Stimulated activated effector memory CD8-positive, alpha-beta T cell treated with anti-CD3 and anti-CD28 coated beads, Interleukin-12 subunit alpha, Interleukin-12 subunit beta, amount 100 ng/mL, for 72 hours (primary cell): Measurements from ENCODE around the gene HOXC4.

Source experiments
- ATAC-seq: fragments of 150-1000 bp; cut with Tn5 transposase; 2 replicates; pipeline ENCODE4 v1.10.0; 2021
- DNase-seq, 2 donors: peaks; one replicate each; pipeline ENCODE4 v3.0.0; 2021 to 2022; ENCODE audit warnings: low spot score in 2 of 2
- H3K27ac Mint-ChIP-seq: one replicate; pipeline ENCODE4 v1.8.0; 2022; ENCODE audit warnings: mild to moderate bottlenecking, mixed read lengths
- H3K36me3 Mint-ChIP-seq: one replicate; pipeline ENCODE4 v1.8.0; 2022; ENCODE audit warnings: mild to moderate bottlenecking, mixed read lengths
- H3K4me1 Mint-ChIP-seq: one replicate; pipeline ENCODE4 v1.8.0; 2022; ENCODE audit warnings: mixed read lengths
- H3K4me3 Mint-ChIP-seq: one replicate; pipeline ENCODE4 v1.8.0; 2022; ENCODE audit warnings: mild to moderate bottlenecking, mixed read lengths
- H3K9me3 Mint-ChIP-seq: one replicate; pipeline ENCODE4 v1.8.0; 2022; ENCODE audit warnings: mixed read lengths

The HOXC4 gene

GRCh38 chr12:54053751-54054741 is at the start of gene HOXC4:
Gene HOXC4, plus strand, starts transcription at chr12:54053835. Its CDS starts 88 bp downstream, at chr12:54053923.
- DNase-seq: no peak

DNA sequence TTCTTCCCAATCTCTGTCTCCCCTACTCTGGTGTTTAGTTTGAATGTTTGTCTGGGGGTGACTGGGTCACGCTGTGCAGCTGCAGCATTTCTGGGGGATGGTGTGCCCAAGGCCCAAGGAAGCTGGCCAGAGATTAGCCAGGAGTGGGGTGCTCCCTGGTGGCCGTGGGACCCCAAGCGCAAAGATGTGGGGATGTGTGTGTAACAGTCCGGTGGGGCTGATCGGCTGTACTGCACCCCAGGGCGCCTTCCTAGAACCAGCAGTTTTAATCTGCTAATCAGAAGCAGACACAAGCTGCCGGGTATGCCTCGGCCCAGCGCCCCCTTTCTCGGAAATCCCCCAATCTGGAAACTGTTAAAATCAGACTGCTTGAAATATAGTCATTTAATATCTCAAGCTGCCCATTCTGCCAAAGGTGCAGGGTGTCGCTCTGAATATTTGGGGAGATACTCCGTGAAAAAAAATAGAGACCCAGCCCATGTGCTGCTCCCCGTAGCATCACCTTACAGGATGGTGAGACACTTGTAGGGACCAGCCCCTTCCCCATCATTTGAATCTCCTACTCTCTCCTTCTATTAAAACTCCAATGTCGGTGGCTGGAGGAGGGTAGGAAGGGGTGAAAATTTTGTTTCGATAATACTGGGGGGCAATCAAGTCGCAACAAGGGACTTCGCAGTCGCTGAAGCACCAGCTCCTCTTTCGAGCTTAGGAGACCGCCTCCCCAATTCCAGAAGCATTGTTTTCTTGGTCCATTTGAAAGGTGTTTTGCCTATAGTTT is 49.4 kb upstream of the HOXC4 start:
- Mint-ChIP-seq H3K27ac (no peak overlapping the region), H3K36me3 (no peaks in the 10 kb centered on the region), H3K4me3 (no peak overlapping the region), H3K4me1 (peaks cover 34% of the 10 kb centered on the region), H3K9me3 (no peaks in the 10 kb centered on the region)
- ATAC-seq: no peak
- DNase-seq: no peak

More at GRCh38 chr12:54053751-54054741, at the start of gene HOXC4:
- H3K9me3 Mint-ChIP-seq: no peaks in the 10 kb centered on the region
- ATAC-seq: peak; percentile 80
- H3K4me1 Mint-ChIP-seq: peaks cover 35% of the 10 kb centered on the region
- H3K4me3 Mint-ChIP-seq: peak within 1 kb of the TSS; percentile 72
- no peaks in the 10 kb centered on the region for H3K36me3 Mint-ChIP-seq
- H3K27ac Mint-ChIP-seq: peak within 1 kb of the TSS; percentile 86

GRCh38 chr12:54004841-54005530 is 48.6 kb upstream of the HOXC4 start:
- H3K4me1 Mint-ChIP-seq: peaks cover 35% of the 10 kb centered on the region
- H3K4me3 Mint-ChIP-seq: no peak overlapping the region
- H3K9me3 Mint-ChIP-seq: no peaks in the 10 kb centered on the region
- DNase-seq (no peak), ATAC-seq (no peak)
- H3K27ac Mint-ChIP-seq: no peak overlapping the region
- no peaks in the 10 kb centered on the region for H3K36me3 Mint-ChIP-seq

- Mint-ChIP-seq H3K9me3 (no peaks in the 10 kb centered on the region), H3K4me3 (peak overlapping the region; percentile 75), H3K36me3 (no peaks in the 10 kb centered on the region), H3K4me1 (peaks cover 33% of the 10 kb centered on the region), H3K27ac (no peak overlapping the region)
- DNase-seq (no peak), ATAC-seq (no peak)
These were observed 48.1 kb upstream of the HOXC4 start for GRCh38 chr12:54005531-54005852.

DNA sequence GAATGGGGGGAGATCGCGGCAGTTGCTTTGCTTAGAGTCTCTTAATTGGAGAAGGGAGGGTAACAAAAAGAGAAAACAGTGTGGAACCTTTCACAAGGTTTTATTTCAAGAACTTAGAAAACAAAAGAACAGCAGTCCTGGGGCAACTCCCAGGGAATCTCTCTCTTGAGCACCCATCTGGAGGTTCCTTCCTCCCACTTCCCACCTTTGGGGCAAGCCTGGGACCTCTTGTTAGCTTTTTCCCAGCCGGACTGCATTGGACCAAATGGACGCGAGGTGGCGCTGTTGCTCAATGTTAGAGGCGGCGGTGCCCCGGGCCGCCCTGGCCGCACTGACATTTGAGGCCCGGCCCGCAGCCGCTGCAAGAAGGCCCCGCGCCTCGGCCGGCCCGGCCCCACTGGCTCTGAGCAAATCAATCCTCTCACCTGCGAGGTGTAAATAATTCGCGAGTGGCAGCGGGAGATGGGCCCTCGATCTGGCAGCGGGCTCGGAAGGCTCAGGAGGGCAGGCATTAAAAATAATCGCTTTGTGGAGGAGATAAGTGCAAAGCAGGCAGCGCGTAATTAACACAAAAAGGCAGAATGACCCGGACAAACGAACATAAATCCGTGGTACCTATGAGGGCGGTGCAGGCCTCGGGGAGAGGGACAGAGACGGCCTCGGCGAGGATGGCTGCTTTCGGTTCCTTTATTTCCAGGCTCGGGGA is 47.6 kb upstream of the HOXC4 start:
- peak; percentile 81 for ATAC-seq
- Mint-ChIP-seq H3K4me3 (peak overlapping the region; percentile 75), H3K9me3 (no peaks in the 10 kb centered on the region), H3K27ac (no peak overlapping the region), H3K36me3 (no peaks in the 10 kb centered on the region), H3K4me1 (peaks cover 35% of the 10 kb centered on the region)
- peak; percentile 86 to 94 for DNase-seq

DNA sequence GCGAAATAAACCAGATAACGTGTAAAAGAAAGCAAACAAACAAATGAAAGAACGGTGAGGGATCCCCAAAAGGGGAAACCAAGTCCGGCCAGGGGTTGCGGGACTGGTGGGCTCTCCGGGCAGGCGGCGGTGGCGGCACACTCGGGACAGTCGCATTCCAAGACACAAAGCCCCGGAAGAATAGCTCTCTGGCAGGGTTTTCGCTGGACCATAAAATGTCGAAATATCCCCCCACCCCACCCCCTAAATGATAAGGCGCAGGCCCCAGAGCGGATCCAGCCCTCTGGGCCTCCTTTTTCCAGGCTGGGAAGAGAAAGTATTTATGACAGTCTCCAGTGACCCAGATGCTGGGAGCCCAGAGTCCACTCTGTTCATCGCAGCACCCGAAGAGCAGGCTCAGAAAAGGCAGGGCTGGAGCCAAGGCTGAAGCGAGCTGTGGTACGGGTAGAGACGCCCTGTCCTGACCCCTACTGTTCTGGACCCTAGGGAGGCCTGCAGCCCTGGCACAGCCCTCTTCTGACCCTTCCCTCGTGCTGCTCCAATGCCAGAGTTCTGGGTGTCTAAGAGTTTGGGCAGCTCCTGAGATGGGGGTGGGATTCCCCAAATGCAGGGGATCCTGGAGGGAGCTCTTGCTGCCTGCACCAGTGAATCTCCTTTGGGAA is 46.9 kb upstream of the HOXC4 start:
- peaks cover 42% of the 10 kb centered on the region for H3K4me1 Mint-ChIP-seq
- H3K4me3 Mint-ChIP-seq: peak overlapping the region; percentile 75
- H3K9me3 Mint-ChIP-seq: no peaks in the 10 kb centered on the region
- no peak for DNase-seq
- no peaks in the 10 kb centered on the region for H3K36me3 Mint-ChIP-seq
- H3K27ac Mint-ChIP-seq: no peak overlapping the region
- no peak for ATAC-seq

DNA sequence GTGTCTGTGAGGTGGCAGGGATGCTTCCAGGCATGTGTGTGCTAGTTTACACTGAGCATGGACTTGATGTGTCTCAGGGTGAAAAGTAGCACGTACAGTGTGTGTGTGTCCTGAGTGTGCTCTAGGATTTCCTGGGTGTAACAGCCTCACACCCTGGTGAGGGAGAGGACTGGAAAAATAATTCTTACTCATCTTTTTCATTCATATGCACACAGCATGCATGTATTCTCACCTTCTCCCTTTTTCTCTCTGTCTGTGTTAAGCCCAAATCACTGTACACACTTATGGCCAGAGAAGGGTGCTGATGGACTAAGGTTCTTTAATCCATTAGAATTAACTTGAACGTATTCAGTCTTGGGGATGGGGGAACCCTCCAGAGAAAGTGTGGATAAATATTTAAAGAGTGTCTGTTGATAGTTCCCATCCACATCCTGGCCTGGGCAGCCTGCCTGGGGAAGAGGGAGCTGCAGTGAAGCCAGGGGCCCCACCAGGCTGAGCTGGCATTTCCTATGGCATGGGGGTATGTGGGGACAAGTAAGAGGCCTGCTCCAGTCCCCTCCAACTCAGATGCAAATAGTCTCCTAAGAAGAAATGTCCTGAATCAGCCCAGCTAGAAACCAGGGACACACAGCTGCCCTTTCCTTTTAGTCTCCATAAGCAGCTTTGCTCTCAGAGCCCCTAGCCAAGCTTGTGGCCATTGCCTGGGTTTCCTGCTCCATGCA is 45.9 kb upstream of the HOXC4 start:
- no peak overlapping the region for H3K27ac Mint-ChIP-seq
- ATAC-seq (no peak), DNase-seq (no peak)
- peaks cover 39% of the 10 kb centered on the region for H3K4me1 Mint-ChIP-seq
- H3K9me3 Mint-ChIP-seq: no peaks in the 10 kb centered on the region
- no peaks in the 10 kb centered on the region for H3K36me3 Mint-ChIP-seq
- H3K4me3 Mint-ChIP-seq: no peak overlapping the region

DNA sequence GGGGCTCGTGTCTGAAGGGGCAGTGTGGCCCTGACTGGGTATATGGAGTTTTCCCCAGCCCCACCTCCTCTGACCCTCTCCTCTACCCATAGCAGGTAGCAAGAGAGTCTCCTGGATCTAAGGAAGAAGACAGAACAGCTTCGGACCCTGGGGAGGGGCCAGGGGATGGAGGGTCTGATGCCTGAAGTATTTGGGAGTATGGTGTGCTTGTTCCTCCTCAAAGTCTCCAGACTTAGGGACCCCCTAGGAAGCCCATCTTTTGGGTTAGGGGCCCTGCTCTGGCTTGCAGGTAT is 45.4 kb upstream of the HOXC4 start:
- no peak for ATAC-seq
- Mint-ChIP-seq H3K27ac (no peak overlapping the region), H3K4me3 (no peak overlapping the region), H3K36me3 (no peaks in the 10 kb centered on the region), H3K4me1 (peaks cover 37% of the 10 kb centered on the region), H3K9me3 (no peaks in the 10 kb centered on the region)
- DNase-seq: no peak

DNA sequence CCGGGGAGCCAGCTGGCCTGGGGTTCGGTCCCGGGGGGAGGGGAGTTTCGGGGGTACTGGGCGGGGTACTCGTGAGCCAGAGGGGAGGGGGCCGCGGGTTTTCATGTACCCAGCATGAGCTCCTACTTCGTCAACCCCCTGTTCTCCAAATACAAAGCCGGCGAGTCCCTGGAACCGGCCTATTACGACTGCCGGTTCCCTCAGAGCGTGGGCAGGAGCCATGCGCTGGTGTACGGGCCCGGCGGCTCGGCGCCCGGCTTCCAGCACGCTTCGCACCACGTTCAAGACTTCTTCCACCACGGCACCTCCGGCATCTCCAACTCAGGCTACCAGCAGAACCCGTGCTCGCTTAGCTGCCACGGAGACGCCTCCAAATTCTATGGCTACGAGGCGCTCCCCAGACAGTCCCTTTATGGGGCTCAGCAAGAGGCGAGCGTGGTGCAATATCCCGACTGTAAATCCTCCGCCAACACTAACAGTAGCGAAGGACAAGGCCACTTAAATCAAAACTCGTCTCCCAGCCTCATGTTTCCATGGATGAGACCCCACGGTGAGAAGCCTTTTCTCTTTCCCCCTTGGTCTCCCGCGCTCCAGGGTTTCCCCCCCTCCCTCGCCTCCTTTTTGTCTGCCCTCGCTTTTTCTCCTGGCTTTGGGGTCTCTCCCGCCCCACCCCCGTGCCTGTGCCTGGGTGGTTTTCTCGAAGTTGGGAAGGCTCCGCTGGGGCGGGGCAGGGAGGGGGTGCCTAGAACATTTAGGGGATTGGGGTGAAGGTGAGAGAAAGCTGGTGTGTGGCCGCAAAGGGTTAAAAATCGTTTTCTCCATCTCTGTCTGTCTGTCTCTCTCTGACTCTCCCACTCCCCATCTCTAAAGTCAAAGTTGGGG is 44.2 kb upstream of the HOXC4 start:
- peaks cover 43% of the 10 kb centered on the region for H3K4me1 Mint-ChIP-seq
- H3K4me3 Mint-ChIP-seq: peak overlapping the region; percentile 67
- no peak overlapping the region for H3K27ac Mint-ChIP-seq
- H3K9me3 Mint-ChIP-seq: no peaks in the 10 kb centered on the region
- peaks cover 6% of the 10 kb centered on the region for H3K36me3 Mint-ChIP-seq
- DNase-seq (no peak), ATAC-seq (peak; percentile 53)

DNA sequence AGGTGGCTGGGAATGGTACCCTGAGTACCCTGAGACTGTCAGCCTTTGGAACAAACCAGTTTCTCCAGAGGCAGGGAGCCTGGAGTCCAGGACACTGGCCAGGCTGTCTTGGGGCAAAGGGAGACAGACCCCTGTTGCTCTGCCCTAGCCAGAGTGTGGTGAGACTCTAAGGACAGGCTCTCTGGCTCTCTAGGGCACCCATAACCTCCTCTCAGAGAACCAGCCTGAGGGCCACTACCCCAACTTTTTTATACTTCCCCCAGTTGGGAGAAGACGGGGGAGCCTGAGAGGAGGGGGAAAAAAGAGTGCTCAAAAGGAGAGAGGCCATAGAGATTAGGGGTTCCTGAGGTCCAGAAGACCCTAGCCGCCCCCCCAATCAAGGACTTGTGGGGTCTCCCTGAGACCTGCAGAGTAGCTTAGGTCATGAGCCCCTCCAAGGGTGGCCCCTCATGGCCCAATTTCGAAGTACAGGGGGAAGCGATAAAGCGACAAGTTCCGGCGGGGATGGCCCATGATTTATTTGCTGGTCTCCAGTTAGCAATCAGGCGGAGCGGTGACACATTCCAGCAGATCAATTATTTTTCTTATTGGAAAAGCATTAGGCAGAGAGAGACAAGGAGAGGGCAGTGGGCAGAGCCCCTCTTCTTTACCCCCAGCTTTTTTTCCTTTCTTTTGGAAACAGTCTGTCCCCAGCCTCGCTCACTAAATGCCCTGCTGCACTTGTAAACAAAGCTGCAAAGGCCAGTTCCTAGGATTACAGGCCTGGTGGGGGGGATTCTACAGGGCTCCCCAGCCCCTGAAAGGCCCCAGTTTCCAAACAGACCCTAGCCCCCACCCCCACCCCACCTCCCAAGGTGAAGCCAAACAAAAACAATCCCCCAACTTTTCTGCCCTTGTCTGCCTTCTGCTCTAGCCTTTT is 43.3 kb upstream of the HOXC4 start:
- H3K4me3 Mint-ChIP-seq: peak overlapping the region; percentile 67
- peaks cover 6% of the 10 kb centered on the region for H3K36me3 Mint-ChIP-seq
- DNase-seq: no peak
- ATAC-seq: no peak
- no peak overlapping the region for H3K27ac Mint-ChIP-seq
- H3K4me1 Mint-ChIP-seq: peaks cover 50% of the 10 kb centered on the region
- H3K9me3 Mint-ChIP-seq: no peaks in the 10 kb centered on the region

DNA sequence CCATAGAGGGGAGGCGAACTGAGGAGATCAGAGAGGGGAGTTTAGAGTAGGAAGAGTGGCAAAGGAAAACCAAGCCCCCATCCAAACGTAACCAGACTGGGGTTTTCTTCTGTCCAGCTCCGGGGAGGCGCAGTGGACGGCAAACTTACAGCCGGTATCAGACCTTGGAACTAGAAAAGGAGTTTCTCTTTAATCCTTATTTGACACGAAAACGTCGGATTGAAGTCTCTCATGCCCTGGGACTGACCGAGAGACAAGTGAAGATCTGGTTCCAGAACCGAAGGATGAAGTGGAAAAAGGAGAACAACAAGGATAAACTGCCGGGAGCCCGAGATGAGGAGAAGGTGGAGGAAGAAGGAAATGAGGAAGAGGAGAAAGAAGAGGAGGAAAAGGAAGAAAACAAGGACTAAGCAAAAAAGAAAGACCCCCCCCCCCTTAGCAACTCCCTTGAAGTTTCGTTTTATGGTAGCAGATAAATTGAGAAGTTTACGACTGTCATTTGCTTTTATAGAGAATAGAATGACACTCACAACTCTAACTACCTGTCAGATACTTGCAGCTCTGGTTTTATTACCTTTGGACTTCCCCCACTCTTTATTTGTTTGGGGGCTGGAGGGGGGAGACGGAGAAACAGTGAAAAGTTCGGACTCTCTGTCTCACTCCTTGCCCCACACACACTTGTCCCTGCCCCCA is 42.5 kb upstream of the HOXC4 start:
- ATAC-seq (no peak), DNase-seq (no peak)
- Mint-ChIP-seq H3K4me1 (peaks cover 43% of the 10 kb centered on the region), H3K9me3 (no peaks in the 10 kb centered on the region), H3K27ac (no peak overlapping the region), H3K36me3 (peaks cover 6% of the 10 kb centered on the region), H3K4me3 (peak overlapping the region; percentile 13)
